DMS79 (cell line): ENCODE data around the gene C1QTNF9.
"Not testable (repeated sequence)": the region's sequence is repeated elsewhere in the genome, so short reads cannot be mapped to it uniquely, and the experiment has no call there.

Experiments used
- DNase-seq: peaks from one replicate; lab custom pipeline; 2025; lab: John Stamatoyannopoulos, UW

C1QTNF9 gene

GRCh38 chr13:24321416-24321815 lies 12.0 kb downstream of the C1QTNF9 start:
- DNase-seq = not testable (repeated sequence)

GRCh38 chr13:24322470-24322869 lies 13.1 kb downstream of the C1QTNF9 start:
- not testable (repeated sequence) for DNase-seq

- no peak for DNase-seq
Measured at GRCh38 chr13:24323036-24323738, 13.8 kb downstream of the C1QTNF9 start.

- DNase-seq = no peak
Measured at GRCh38 chr13:24323739-24324075, 14.3 kb downstream of the C1QTNF9 start.

GRCh38 chr13:24327598-24327997 lies 18.2 kb downstream of the C1QTNF9 start:
- not testable (repeated sequence) for DNase-seq

- no peak for DNase-seq
Measured at GRCh38 chr13:24328145-24328544, 18.8 kb downstream of the C1QTNF9 start.

- no peak for DNase-seq
Measured at GRCh38 chr13:24338721-24339120, 29.3 kb downstream of the C1QTNF9 start.

GRCh38 chr13:24339937-24340607 lies 30.7 kb downstream of the C1QTNF9 start:
- DNase-seq = no peak

- DNase-seq = no peak
Measured at GRCh38 chr13:24340608-24340955, 31.2 kb downstream of the C1QTNF9 start.

- DNase-seq = no peak
Measured at GRCh38 chr13:24341439-24341838, 32.1 kb downstream of the C1QTNF9 start.

GRCh38 chr13:24348385-24348784 lies 39.0 kb downstream of the C1QTNF9 start:
- DNase-seq = no peak

- no peak for DNase-seq
Measured at GRCh38 chr13:24348797-24349515, 39.6 kb downstream of the C1QTNF9 start.

GRCh38 chr13:24349778-24350664 lies 40.6 kb downstream of the C1QTNF9 start:
- not testable (repeated sequence) for DNase-seq

- DNase-seq = no peak
Measured at GRCh38 chr13:24351423-24351822, 42.0 kb downstream of the C1QTNF9 start.

GRCh38 chr13:24353736-24354135 lies 44.4 kb downstream of the C1QTNF9 start:
- DNase-seq = no peak

GRCh38 chr13:24355103-24355502 lies 45.7 kb downstream of the C1QTNF9 start:
- DNase-seq = no peak

GRCh38 chr13:24356270-24356669 lies 46.9 kb downstream of the C1QTNF9 start:
- no peak for DNase-seq

GRCh38 chr13:24356837-24357236 lies 47.5 kb downstream of the C1QTNF9 start:
- no peak for DNase-seq

- no peak for DNase-seq
Measured at GRCh38 chr13:24357756-24358155, 48.4 kb downstream of the C1QTNF9 start.

- not testable (repeated sequence) for DNase-seq
Measured at GRCh38 chr13:24358836-24359235, 49.5 kb downstream of the C1QTNF9 start.

GRCh38 chr13:24359252-24359651 lies 49.9 kb downstream of the C1QTNF9 start:
- not testable (repeated sequence) for DNase-seq

GRCh38 chr13:24360106-24360505 lies 50.7 kb downstream of the C1QTNF9 start:
- no peak for DNase-seq
